DMS 273 (cell line): ENCODE results near the gene TIAM2.

ENCODE experiments used
- DNase-seq: peaks from one replicate; lab custom pipeline; 2025; ENCODE audit not compliant: unreplicated experiment; lab: John Stamatoyannopoulos, UW

Gene TIAM2

GRCh38 chr6:155274533-155274932, 279.4 kb downstream of the TIAM2 start:
- DNase-seq, result no peak

- no peak for DNase-seq
Observed at GRCh38 chr6:155275808-155276480, 280.8 kb downstream of the TIAM2 start.

GRCh38 chr6:155276638-155277037, 281.5 kb downstream of the TIAM2 start:
- no peak for DNase-seq

DNA sequence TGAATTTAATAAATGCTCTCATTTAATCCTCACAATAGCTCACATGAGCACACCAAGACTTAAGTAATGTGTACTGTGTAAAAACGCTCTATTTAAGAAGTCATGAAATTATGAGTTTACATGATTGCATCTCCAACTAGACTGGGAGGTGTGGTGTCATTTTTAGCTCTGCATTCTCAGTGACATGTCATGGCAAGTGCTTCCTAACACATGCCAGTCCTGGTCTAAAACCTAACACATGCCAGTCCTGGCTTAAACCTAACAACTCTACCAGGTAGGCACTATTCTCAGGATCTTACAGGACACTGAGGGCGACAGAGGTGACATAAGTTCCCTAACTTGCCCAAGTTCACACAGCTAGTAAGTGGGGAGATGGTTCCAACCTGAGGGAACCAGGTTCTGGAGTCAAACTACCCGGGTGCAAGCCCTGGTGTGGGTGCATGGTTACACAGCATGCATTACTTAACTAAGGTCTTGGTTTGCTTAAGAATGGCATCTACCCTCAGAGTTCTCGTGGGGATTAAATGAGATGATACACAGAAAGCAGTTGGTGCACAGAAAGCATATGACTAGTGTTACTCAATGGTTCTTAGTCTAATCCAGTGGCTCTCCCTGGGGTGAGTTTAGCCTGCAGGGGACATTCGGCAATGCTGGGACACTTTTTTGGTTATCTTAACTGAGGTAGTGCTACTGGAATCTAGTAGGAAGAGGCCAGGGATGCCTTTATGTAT, 283.4 kb downstream of the TIAM2 start:
- DNase-seq, result no peak

GRCh38 chr6:155284775-155285174, 289.7 kb downstream of the TIAM2 start:
- DNase-seq, result no peak

GRCh38 chr6:155287762-155288161, 292.6 kb downstream of the TIAM2 start:
- DNase-seq, result no peak

DNA sequence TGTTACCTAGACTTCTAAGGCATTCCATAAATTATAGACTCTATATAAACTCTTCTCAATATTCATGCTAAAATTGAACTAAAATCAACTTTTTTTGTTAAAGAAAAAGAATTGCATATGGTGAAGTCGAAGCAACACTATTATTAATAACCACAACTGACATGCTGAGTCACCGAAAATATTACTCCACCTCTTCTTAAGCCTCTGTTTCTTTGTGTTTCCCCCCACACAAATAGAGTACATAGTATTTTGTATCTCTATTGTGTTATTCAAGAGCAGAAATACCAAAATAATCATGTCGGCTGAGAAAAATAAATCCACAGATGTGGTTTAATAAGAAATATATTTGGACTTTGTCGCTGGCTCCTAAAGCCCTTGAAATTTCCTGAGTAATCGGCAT, 295.4 kb downstream of the TIAM2 start:
- DNase-seq, result no peak

DNA sequence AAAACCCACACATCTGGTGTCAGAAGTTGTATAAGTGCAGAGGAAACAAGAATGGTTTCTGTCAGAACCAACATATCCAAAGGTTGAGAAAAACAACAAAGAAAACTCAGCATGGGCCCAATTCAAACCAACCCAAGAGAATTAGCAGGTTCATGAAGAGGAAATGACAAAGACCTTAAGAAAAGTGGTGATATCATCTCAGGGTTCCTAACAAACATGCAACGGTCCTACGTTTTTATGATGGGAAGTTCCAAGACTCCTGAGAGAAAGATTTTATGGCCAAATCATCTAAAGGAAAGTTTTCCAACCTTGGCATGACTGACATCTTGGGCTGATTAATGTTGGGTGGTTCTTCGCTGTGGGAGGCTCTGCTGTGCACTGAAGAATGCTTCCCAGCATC, 296.2 kb downstream of the TIAM2 start:
- no peak for DNase-seq

DNA sequence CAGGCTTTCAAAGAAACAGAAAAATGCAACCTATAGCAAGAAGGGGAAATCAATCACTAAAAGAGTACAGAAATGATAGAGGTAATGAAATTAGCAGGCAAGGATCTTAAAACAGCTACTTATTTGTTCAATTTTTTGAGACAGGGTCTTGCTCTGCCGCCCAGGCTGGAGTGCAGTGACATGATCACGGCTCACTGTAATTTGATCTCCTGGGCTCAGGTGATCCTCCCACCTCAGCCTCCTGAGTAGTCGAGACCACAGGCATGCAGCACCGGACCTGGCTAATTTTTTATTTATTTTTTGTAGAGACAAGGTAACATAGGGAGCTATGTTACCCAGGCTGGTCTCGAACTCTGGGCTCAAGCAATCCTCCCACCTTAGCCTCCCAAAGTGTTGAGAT, 297.6 kb downstream of the TIAM2 start:
- no peak for DNase-seq

GRCh38 chr6:155297669-155298068, 302.6 kb downstream of the TIAM2 start:
- no peak for DNase-seq

DNA sequence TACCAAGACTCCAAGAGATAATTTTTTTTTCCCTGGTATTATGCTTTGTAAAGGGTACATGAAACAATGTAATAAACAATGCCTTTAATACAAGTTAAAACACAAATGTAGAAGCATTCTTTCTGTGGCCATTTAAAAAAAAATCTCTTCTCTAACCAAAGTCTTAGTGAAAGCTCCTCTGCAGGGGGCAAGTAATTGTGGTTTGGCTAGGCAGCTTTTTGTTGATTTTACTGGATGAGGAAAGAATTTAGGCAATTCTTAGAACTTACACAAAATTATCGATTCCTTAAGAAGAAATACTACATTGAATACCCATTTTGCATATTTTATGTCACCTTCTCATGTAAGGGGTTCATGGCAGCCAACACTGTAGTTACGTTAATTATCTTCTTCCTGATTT, 306.8 kb downstream of the TIAM2 start:
- no peak for DNase-seq

DNA sequence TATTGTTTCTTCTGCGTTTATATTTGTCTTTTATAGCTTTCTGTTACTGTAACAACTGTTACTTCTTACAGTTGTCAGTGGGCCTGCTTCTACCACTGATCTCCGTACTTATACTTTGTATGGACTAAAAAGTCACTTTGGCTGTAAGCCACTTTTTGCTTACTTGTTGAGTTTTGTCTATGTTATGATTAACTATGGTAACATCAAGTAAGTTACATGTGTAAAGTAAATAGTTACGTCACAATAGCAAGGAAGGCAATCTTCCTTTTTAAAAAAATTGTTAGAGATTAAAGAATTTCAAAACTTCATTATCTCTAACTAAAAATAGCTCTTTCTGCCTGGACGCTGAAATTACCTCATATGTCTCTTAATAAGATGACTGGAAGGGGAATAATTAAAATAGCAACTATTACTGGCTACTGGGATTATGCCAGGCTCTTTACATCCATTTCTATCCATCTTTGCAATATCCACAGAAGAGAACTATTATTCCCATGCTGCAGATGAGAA, 308.3 kb downstream of the TIAM2 start:
- no peak for DNase-seq

DNA sequence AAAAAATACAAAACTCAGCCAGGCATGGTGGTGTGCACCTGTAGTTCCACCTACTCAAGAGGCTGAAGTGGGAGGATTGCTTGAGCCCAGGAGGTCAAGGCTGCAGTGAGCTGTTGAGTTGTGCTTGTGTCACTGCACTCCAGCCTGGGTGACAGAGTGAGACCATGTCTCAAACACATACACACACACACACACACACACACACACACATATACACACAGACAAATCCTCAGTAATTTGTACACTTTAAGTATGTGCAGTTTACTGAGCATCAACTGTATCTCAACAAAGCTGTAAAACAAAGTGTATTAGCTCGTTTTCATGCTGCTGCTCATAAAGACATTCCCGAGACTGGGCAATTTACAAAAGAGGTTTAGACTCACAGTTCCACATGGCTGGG, 311.8 kb downstream of the TIAM2 start:
- DNase-seq, result no peak
